Measurements from ENCODE around the gene ARHGAP45.

The ARHGAP45 gene

DNA sequence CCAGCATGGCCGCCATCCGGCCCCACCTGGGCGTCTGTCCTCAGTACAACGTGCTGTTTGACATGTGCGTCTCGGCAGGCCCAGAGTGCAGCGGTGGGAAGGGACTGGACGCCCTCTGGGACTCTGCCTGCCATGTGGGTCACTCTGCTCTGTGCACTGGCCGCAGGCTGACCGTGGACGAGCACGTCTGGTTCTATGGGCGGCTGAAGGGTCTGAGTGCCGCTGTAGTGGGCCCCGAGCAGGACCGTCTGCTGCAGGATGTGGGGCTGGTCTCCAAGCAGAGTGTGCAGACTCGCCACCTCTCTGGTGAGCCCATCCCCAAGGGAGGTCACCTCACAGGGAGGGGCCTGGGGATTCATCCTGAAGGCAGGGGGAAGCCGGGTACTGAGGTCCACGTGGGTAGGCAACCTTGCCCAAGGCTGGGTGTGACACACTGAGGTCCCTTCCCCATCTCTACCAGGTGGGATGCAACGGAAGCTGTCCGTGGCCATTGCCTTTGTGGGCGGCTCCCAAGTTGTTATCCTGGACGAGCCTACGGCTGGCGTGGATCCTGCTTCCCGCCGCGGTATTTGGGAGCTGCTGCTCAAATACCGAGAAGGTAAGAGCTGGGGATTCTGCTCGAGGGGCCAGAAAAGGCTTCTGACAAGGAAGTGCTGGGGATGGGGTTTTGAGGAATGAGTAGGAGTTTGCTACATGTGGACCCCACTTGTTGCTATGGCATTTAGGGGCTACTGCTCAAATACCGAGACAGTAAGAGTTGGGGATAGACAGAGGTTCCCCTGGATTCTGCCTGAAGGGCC lies 15.8 kb upstream of the ARHGAP45 start:
- no peak for DNase-seq (ENCODE audit: low read depth)
- no peak overlapping the region for H3K4me3 ChIP-seq (ENCODE audit: control insufficient read depth, low read depth, low read length)
- TF ChIP-seq, protein P1, sequence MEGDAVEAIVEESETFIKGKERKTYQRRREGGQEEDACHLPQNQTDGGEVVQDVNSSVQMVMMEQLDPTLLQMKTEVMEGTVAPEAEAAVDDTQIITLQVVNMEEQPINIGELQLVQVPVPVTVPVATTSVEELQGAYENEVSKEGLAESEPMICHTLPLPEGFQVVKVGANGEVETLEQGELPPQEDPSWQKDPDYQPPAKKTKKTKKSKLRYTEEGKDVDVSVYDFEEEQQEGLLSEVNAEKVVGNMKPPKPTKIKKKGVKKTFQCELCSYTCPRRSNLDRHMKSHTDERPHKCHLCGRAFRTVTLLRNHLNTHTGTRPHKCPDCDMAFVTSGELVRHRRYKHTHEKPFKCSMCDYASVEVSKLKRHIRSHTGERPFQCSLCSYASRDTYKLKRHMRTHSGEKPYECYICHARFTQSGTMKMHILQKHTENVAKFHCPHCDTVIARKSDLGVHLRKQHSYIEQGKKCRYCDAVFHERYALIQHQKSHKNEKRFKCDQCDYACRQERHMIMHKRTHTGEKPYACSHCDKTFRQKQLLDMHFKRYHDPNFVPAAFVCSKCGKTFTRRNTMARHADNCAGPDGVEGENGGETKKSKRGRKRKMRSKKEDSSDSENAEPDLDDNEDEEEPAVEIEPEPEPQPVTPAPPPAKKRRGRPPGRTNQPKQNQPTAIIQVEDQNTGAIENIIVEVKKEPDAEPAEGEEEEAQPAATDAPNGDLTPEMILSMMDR (conservative IDR thresholded peaks at IDR 0.05; ENCODE audit: control insufficient read depth, insufficient read depth, low read depth, low read length): no peak

DNA sequence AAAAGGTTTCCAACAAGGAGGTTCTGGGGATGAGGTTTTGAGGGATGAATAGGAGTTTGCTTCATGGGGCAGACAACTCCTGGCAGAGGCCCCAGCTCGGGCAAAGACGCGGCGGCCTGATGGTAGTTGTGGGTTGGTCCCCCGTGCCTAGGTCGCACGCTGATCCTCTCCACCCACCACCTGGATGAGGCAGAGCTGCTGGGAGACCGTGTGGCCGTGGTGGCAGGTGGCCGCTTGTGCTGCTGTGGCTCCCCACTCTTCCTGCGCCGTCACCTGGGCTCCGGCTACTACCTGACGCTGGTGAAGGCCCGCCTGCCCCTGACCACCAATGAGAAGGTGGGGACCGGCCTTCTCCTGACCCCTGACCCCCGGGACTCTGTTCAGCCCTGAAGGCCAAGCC lies 15.2 kb upstream of the ARHGAP45 start:
- TF ChIP-seq, protein P1 (conservative IDR thresholded peaks at IDR 0.05; ENCODE audit: control insufficient read depth, insufficient read depth, low read depth, low read length): no peak
- DNase-seq (ENCODE audit: low read depth): no peak
- H3K4me3 ChIP-seq (ENCODE audit: control insufficient read depth, low read depth, low read length): no peak overlapping the region

DNA sequence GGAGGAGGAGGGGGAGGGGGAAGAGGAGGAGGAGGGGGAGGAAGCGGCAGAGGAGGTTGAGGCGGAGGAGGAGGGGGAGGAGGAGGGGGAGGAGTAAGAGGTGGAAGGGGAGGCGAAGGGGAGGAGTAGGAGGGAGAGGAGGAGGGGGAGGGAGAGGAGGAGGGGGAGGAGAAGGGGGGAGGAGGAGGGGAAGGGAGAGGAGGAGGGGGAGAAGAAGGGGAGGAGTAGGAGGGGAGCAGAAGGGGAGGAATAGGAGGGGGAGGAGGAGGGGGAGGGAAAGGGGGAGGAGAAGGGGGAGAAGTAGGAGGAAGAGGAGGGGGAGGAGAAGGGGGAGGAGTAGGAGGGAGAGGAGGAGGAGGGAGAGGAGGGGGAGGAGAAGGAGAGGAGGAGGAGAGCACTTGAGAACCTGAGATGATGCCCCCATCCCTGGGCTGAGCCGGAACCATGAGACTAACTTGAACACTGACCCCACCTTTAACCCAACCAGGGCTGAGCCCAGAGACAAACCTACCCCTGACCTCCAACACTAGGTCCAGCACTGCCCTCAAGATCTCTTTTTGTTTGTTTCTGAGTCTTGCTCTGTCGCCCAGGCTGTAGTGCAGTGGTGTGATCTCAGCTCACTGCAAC lies 14.5 kb upstream of the ARHGAP45 start:
- TF ChIP-seq, protein P1 (conservative IDR thresholded peaks at IDR 0.05; ENCODE audit: control insufficient read depth, insufficient read depth, low read depth, low read length): no peak
- no peak for DNase-seq (ENCODE audit: low read depth)
- H3K4me3 ChIP-seq (ENCODE audit: control insufficient read depth, low read depth, low read length): no peak overlapping the region

DNA sequence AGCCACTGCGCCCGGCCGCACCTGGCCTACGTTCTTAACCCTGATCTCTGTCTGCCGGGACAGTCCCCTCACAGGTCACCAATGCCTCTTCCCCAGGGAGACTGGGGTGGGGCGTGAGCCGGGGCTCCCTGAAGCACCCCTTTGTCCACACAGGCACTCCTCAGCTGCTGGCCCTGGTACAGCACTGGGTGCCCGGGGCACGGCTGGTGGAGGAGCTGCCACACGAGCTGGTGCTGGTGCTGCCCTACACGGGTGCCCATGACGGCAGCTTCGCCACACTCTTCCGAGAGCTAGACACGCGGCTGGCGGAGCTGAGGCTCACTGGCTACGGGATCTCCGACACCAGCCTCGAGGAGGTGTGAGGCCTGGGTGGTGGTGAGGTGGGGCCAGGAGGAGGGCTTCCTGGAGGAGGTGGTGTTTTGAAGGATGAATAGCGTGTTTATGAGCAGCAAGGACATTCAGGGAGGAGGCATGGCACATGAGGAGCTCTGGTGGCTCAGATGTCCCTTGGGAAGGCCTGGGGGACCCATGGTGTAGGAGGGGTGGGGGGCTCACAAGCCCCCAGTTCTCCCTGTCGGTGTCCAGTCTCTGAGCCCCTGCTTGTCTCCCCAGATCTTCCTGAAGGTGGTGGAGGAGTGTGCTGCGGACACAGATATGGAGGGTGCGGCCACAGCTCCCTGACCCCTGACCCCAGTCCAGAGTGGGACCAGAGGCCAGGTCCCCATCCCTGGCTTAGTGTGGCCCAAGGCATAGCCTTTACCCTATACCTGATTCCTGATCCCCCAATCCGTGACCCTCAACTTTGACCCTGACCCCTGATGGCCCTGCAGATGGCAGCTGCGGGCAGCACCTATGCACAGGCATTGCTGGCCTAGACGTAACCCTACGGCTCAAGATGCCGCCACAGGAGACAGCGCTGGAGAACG lies 13.5 kb upstream of the ARHGAP45 start:
- TF ChIP-seq, protein P1 (conservative IDR thresholded peaks at IDR 0.05; ENCODE audit: control insufficient read depth, insufficient read depth, low read depth, low read length): no peak
- H3K4me3 ChIP-seq (ENCODE audit: control insufficient read depth, low read depth, low read length): no peak overlapping the region
- no peak for DNase-seq (ENCODE audit: low read depth)

DNA sequence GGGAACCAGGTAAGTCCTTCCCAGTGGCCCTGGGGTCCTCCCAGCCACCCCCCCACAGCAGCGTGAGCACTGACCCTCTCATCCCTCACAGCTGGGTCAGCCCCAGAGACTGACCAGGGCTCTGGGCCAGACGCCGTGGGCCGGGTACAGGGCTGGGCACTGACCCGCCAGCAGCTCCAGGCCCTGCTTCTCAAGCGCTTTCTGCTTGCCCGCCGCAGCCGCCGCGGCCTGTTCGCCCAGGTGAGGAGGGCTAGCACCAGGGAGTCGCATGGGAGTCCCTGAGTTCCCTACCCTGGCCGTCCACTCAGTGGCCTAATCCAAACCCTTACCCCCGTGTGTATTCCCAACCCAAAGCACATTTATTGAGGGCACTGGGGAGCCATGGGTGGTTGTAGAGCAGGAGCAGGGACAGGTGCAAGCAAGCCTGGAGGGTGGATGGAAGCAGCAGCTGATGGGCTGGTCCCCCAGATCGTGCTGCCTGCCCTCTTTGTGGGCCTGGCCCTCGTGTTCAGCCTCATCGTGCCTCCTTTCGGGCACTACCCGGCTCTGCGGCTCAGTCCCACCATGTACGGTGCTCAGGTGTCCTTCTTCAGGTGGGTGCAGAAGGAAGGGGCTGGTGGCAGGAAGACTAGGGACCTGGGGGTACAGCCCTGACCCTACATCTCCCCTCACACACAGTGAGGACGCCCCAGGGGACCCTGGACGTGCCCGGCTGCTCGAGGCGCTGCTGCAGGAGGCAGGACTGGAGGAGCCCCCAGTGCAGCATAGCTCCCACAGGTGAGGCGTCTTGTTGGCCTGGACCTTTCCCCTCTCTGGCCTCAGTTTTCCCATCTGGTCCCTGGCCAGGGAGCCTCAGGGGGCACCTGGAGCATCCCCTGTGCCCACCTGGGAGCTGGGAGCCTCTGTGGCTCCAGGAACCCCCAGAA lies 12.6 kb upstream of the ARHGAP45 start:
- TF ChIP-seq, protein P1 (conservative IDR thresholded peaks at IDR 0.05; ENCODE audit: control insufficient read depth, insufficient read depth, low read depth, low read length): no peak
- no peak overlapping the region for H3K4me3 ChIP-seq (ENCODE audit: control insufficient read depth, low read depth, low read length)
- DNase-seq (ENCODE audit: low read depth): no peak

DNA sequence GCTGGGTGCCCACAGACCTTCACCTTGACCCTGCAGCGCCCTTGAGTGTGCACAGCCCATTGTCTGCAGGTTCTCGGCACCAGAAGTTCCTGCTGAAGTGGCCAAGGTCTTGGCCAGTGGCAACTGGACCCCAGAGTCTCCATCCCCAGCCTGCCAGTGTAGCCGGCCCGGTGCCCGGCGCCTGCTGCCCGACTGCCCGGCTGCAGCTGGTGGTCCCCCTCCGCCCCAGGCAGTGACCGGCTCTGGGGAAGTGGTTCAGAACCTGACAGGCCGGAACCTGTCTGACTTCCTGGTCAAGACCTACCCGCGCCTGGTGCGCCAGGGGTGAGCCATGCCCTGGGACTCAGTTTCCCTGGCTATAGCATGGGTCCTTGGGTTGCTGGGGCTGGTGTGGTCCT lies 11.9 kb upstream of the ARHGAP45 start:
- no peak overlapping the region for H3K4me3 ChIP-seq (ENCODE audit: control insufficient read depth, low read depth, low read length)
- DNase-seq (ENCODE audit: low read depth): no peak
- TF ChIP-seq, protein P1 (conservative IDR thresholded peaks at IDR 0.05; ENCODE audit: control insufficient read depth, insufficient read depth, low read depth, low read length): no peak

All from fibroblast of mammary gland (primary cell).